ENCODE results near the gene ARHGEF4. TPM values are rescaled to one million over a fixed set of nuclear protein-coding genes. Genes with fewer than 3 reads are reported as not detected.

The ARHGEF4 gene
- total RNA-seq, 1 experiment from 2014 or later = 26.6 TPM

- TF ChIP-seq REST (IDR thresholded peaks at IDR 0.05; ENCODE audit: low read depth) (no peak), ELF1 (IDR thresholded peaks at IDR 0.05; ENCODE audit: borderline replicate concordance, low read depth) (no peak), ZNF274 (IDR thresholded peaks at IDR 0.05; ENCODE audit: low read depth, low read length) (no peak)
Observed at GRCh38 chr2:130871843-130872740, 35.4 kb downstream of the ARHGEF4 start (continued).

- Histone ChIP-seq H3K9me2 (ENCODE audit: insufficient read depth) (no peaks in the 10 kb centered on the region), H3K36me3 (ENCODE audit: control insufficient read depth in 1 of 2, insufficient read depth in 2 of 2, low read length in 2 of 2) (no peaks in the 10 kb centered on the region), H4K20me1 (ENCODE audit: insufficient read depth) (no peaks in the 10 kb centered on the region), H3K27ac (ENCODE audit: low read depth, low read length) (no peak overlapping the region), H2AFZ (ENCODE audit: low read depth, low read length, poor library complexity, severe bottlenecking) (no peak overlapping the region), H3K9ac (ENCODE audit: low read length) (no peak overlapping the region), H3K27me3 (ENCODE audit: insufficient read depth, low read length) (no peaks in the 10 kb centered on the region), H3K9me3 (ENCODE audit: control insufficient read depth in 1 of 2, insufficient read depth in 1 of 2, low read depth in 1 of 2, low read length in 2 of 2) (no peaks in the 10 kb centered on the region), H3K4me2 (ENCODE audit: low read length) (no peak overlapping the region), H3K4me1 (ENCODE audit: control insufficient read depth in 1 of 2, insufficient read depth in 2 of 2, low read length in 2 of 2) (no peaks in the 10 kb centered on the region), H3K79me2 (ENCODE audit: insufficient read depth, low read length) (no peaks in the 10 kb centered on the region), H3K4me3 (replicated peaks in 1 of 2; ENCODE audit: low read depth in 1 of 2, low read length in 2 of 2) (no peak overlapping the region)
- CTCF ChIA-PET = interaction anchor here (0.8 to 2.6 kb wide), 5 partner anchors 11 to 75 kb away, joined by 3 to 19 read pairs (median 4); no protein-coding TSS in a partner anchor
- no TSS peak for BruUV-seq (replicated peaks)
- RAD21 ChIA-PET (ENCODE audit: low non-redundant PET in 1 of 2, low total read pairs in 2 of 2, uncharacterized antibody in 2 of 2, unreplicated experiment in 2 of 2) = interaction anchor here in 1 of 2 experiments (2.3 kb wide), 1 partner anchor 75 kb away, joined by 12 read pairs; no protein-coding TSS in a partner anchor
- ATAC-seq = no peak
- intact Hi-C loops (cut with micrococcal nuclease) = loop anchor here (1.0 kb wide), 1 partner anchor 74 kb away; no protein-coding TSS in a partner anchor
- no peak for DNase-seq (ENCODE audit: low read depth, low spot score)
- POLR2A ChIA-PET = interaction anchor here (0.7 kb wide), 1 partner anchor 130 kb away, joined by 3 read pairs; no protein-coding TSS in a partner anchor
- TF ChIP-seq ATF3 (IDR thresholded peaks at IDR 0.05) = no peak
- TF ChIP-seq EGR1 (IDR thresholded peaks at IDR 0.05; ENCODE audit: low read depth) = no peak
- TF ChIP-seq POLR2AphosphoS5 (IDR thresholded peaks at IDR 0.05; ENCODE audit: low read depth, low read length) = no peak
- no peak for TF ChIP-seq CBX3 (IDR thresholded peaks at IDR 0.05; ENCODE audit: low read depth)
- TF ChIP-seq MAX (IDR thresholded peaks at IDR 0.05) = no peak
- TF ChIP-seq JUND (IDR thresholded peaks at IDR 0.05) = no peak
- no peak for TF ChIP-seq ZBTB33 (IDR thresholded peaks at IDR 0.05; ENCODE audit: extremely low read depth, insufficient replicate concordance, low read length)
- TF ChIP-seq ELF1 (IDR thresholded peaks at IDR 0.05; ENCODE audit: borderline replicate concordance, low read depth) = no peak
- TF ChIP-seq ZNF274 (IDR thresholded peaks at IDR 0.05; ENCODE audit: low read depth, low read length) = no peak
- no peak for TF ChIP-seq EZH2 (IDR thresholded peaks at IDR 0.05)
- no peak for TF ChIP-seq RAD21 (IDR thresholded peaks at IDR 0.05; ENCODE audit: low read depth)
- TF ChIP-seq ZFX (IDR thresholded peaks at IDR 0.05) = no peak
- no peak for TF ChIP-seq FOSL1 (IDR thresholded peaks at IDR 0.05; ENCODE audit: low read depth)
Observed at GRCh38 chr2:130872741-130873125, 36.0 kb downstream of the ARHGEF4 start.

All from HCT116 (cell line).